AG08395 (cell line): ENCODE results near the gene PGP.

ENCODE experiments used
- DNase-seq: peaks from one replicate; pipeline ENCODE4 v3.0.0; 2012; ENCODE audit warnings: mixed read lengths, low spot score

Gene PGP

GRCh38 chr16:2237102-2237482 is 22.5 kb upstream of the PGP start:
- no peak for DNase-seq

GRCh38 chr16:2236337-2237101 is 21.9 kb upstream of the PGP start, which contains the start of gene DNASE1L2:
DNASE1L2 (plus strand) TSS chr16:2236444; CDS start chr16:2236817, 373 bp downstream.
- DNase-seq, result peak; percentile 60

- DNase-seq, result no peak
Measured at GRCh38 chr16:2235695-2236336, 21.2 kb upstream of the PGP start.

DNA sequence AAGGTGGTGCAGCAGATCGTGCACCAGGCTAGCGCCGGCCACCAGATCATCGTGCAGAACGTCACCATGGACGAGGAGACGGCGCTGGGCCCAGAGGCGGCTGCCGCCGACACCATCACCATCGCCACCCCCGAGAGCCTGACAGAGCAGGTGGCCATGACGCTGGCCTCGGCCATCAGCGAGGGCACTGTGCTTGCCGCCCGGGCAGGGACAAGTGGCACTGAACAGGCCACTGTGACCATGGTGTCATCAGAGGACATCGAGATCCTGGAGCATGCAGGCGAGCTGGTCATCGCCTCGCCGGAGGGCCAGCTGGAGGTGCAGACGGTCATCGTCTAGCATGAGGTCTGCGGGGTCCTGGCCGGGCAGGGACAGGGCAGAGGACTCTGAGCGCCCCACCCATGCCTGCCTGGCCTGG is 20.6 kb upstream of the PGP start:
- no peak for DNase-seq

DNA sequence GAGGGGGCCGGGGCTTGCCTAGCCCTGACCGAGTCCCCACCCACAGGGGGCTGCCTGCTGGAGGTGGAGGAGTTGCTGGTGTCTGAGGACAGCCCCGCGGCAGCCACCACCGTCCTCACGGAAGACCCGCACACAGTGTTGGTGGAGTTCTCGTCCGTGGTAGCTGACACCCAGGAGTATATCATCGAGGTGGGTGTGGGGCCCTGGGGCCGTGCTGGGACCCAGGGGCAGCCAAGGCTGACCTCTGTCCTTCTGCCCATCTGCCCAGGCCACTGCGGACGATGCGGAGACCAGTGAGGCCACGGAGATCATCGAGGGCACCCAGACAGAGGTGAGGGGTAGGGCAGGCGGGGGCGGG is 20.2 kb upstream of the PGP start:
- DNase-seq, result no peak

- DNase-seq, result no peak
Measured at GRCh38 chr16:2233872-2234812, 19.5 kb upstream of the PGP start.

GRCh38 chr16:2233046-2233775 is 18.6 kb upstream of the PGP start:
- DNase-seq, result no peak

GRCh38 chr16:2232094-2232990 is 17.7 kb upstream of the PGP start:
- no peak for DNase-seq

DNA sequence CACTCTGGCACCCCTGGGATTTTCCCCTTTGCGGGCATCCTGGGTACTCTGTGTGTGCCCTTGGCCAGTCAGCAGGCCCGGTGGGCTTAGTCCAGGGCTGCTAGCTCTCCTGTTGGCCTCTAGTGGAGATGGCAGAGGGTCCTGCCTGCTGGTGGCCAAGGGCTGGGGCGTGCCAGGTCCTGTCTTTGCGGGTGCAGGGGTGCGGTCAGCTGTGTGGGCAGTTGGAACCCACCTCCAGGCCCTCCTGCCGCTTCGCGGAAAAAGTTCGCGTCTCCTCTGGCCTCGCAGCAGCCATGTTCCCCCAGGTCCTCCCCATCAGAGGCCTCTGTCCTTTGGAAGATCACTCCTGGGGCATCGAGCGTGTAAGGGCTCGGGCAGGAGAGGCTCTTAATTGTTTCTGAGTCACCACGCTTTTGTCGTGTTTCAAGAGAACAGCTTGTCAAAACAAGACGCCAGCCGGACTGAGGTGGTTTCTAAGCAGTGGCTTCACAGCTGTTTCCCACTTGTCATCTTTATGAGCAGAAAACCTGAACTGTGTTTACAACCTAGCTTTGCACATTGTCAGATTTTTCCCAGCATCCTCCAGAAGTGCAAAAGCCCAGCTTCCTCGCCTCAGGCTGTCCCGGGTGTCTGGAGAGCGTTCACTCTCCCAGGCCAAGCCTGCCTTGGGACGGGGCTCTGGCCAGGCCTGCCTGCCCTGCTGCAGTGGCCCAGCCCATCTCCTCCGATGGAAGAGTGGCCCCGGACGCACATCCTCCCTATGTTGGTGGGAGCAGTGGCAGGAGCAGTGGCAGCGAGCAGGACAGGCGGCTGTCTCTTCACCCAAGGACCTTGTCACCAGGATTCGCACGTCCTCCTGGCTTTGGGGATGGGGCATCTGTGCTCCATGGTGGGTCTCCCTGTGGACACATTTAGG is 16.6 kb upstream of the PGP start:
- DNase-seq, result no peak

GRCh38 chr16:2230376-2230775 is 15.7 kb upstream of the PGP start:
- no peak for DNase-seq

GRCh38 chr16:2229632-2230250 is 15.1 kb upstream of the PGP start:
- DNase-seq, result no peak

- no peak for DNase-seq
Measured at GRCh38 chr16:2229091-2229490, 14.5 kb upstream of the PGP start.

DNA sequence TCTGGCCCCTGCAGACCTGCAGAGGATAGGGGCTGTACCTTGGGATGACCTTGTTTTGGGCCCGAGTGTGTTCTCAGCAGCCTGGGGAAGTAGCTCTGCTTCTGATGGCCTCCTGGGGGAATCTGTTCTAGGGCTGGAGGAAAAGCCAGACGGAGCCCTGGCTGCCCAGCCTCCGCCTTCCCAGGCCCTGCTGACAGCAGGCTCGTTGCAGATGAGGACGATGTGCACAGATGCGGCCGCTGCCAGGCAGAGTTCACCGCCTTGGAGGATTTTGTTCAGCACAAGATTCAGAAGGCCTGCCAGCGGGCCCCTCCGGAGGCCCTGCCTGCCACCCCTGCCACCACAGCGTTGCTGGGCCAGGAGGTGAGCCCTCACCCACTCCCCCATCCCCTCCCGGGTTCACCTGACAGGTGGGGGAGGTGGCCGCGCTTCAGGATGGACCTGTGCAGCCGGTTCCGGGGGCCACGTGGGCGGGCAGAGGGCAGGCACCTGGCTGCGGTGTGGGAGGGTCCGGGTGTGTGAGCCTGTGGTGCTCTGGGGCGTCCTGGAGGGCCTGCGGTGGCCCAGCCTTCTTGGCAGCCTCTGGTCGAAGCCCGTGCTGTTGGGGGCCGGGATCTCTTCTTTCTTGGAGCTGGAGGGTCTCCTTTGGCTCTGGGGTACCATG is 13.7 kb upstream of the PGP start:
- DNase-seq, result no peak

DNA sequence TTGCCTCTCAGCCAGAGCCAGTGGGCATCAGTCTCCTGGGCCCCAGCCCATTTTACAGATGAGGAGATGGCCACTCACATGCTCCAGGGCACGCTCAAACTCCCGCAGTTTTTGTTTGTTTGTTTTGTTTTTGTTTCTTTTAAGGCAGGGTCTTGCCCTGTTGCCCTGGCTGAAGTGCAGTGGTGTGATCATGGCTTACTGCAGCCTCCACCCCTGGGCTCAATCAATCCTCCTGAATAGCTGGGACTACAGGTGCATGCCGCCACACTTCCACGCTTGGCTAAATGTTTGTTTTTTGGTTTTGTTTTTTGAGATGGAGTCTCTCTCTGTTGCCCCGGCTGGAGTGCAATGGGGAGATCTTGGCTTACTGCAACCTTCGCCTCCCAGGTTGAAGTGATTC is 12.3 kb upstream of the PGP start:
- no peak for DNase-seq

GRCh38 chr16:2226245-2226793 is 11.7 kb upstream of the PGP start:
- no peak for DNase-seq

- DNase-seq, result peak; percentile 68
Measured at GRCh38 chr16:2223942-2224486, 9.4 kb upstream of the PGP start.

- peak; percentile 99 for DNase-seq
Measured at GRCh38 chr16:2223221-2223941, 8.7 kb upstream of the PGP start, which contains the start of gene E4F1. E4F1 (plus strand) TSS chr16:2223591; CDS start chr16:2223614, 23 bp downstream.
